ENCODE measurements around the gene IFT57. TPM values are rescaled to one million over a fixed set of nuclear protein-coding genes. Genes with fewer than 3 reads are reported as not detected.

Gene IFT57
- total RNA-seq, 1 experiment from 2014 or later = 32.1 TPM

DNA sequence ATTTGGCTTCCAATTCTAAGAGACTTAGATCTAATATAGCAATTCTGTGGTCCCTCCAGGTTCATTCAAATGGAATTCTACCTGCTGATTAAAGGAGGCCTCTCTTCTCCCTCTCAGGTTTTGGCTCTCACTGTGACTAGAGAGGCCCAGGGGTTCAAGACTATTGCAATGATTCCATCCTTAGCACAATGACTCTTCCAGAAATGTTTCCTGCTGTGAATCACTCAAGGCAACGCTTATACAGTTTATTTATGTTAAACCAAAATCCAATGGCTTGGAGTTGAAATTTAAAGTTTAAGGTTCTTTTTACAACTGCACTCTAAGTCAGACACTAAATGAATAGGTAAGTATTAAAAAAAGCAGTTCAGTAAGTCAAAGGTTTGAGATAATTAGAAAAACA, 39.9 kb downstream of the IFT57 start (continued):
- TF ChIP-seq ZNF425 (CRISPR knock-in tag; conservative IDR thresholded peaks at IDR 0.05) = no peak
- no peak for TF ChIP-seq ZNF423 (CRISPR knock-in tag; IDR thresholded peaks at IDR 0.05)
- TF ChIP-seq ZNF532 (CRISPR knock-in tag; IDR thresholded peaks at IDR 0.05; ENCODE audit: borderline replicate concordance) = no peak
- no peak for TF ChIP-seq GABPB1 (CRISPR knock-in tag; IDR thresholded peaks at IDR 0.05)
- TF ChIP-seq, protein P1, sequence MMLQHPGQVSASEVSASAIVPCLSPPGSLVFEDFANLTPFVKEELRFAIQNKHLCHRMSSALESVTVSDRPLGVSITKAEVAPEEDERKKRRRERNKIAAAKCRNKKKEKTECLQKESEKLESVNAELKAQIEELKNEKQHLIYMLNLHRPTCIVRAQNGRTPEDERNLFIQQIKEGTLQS (CRISPR knock-in tag; conservative IDR thresholded peaks at IDR 0.05) = no peak
- TF ChIP-seq FOXK1 (CRISPR knock-in tag; IDR thresholded peaks at IDR 0.05) = no peak
- no peak for TF ChIP-seq KAT7 (CRISPR knock-in tag; IDR thresholded peaks at IDR 0.05; ENCODE audit: borderline replicate concordance)
- TF ChIP-seq, protein P2, sequence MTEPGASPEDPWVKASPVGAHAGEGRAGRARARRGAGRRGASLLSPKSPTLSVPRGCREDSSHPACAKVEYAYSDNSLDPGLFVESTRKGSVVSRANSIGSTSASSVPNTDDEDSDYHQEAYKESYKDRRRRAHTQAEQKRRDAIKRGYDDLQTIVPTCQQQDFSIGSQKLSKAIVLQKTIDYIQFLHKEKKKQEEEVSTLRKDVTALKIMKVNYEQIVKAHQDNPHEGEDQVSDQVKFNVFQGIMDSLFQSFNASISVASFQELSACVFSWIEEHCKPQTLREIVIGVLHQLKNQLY (CRISPR knock-in tag; IDR thresholded peaks at IDR 0.05) = no peak
- TF ChIP-seq, protein P3, sequence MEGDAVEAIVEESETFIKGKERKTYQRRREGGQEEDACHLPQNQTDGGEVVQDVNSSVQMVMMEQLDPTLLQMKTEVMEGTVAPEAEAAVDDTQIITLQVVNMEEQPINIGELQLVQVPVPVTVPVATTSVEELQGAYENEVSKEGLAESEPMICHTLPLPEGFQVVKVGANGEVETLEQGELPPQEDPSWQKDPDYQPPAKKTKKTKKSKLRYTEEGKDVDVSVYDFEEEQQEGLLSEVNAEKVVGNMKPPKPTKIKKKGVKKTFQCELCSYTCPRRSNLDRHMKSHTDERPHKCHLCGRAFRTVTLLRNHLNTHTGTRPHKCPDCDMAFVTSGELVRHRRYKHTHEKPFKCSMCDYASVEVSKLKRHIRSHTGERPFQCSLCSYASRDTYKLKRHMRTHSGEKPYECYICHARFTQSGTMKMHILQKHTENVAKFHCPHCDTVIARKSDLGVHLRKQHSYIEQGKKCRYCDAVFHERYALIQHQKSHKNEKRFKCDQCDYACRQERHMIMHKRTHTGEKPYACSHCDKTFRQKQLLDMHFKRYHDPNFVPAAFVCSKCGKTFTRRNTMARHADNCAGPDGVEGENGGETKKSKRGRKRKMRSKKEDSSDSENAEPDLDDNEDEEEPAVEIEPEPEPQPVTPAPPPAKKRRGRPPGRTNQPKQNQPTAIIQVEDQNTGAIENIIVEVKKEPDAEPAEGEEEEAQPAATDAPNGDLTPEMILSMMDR (IDR thresholded peaks at IDR 0.05) = no peak

- ChIA-PET CTCF (interaction anchor here (0.8 to 0.9 kb wide), 2 partner anchors 28 to 308 kb away, joined by 3 read pairs; no protein-coding TSS in a partner anchor), POLR2A (no interaction called here)
- Mint-ChIP-seq H3K4me1 (peaks cover 12% of the 10 kb centered on the region), H3K4me3 (no peak overlapping the region), H3K27me3 (ENCODE audit: low read depth) (no peaks in the 10 kb centered on the region), H3K27ac (no peak overlapping the region), H3K9me3 (no peaks in the 10 kb centered on the region), H3K36me3 (no peaks in the 10 kb centered on the region)
- no peak for ATAC-seq
- DNase-seq (ENCODE audit: low spot score) = no peak
- TF ChIP-seq FOXP4 (CRISPR knock-in tag; IDR thresholded peaks at IDR 0.05) (no peak), FOXP1 (CRISPR knock-in tag; IDR thresholded peaks at IDR 0.05; ENCODE audit: borderline replicate concordance) (no peak), FOXJ3 (CRISPR knock-in tag; IDR thresholded peaks at IDR 0.05; ENCODE audit: borderline replicate concordance) (no peak), NFE2L1 (CRISPR knock-in tag; IDR thresholded peaks at IDR 0.05) (no peak), TP53 (CRISPR knock-in tag; IDR thresholded peaks at IDR 0.05) (no peak), NR1H2 (CRISPR knock-in tag; IDR thresholded peaks at IDR 0.05) (no peak), STAT6 (CRISPR knock-in tag; conservative IDR thresholded peaks at IDR 0.05; ENCODE audit: low read depth) (no peak)
- TF ChIP-seq, protein P3 (IDR thresholded peaks at IDR 0.05) = no peak
Observed at GRCh38 chr3:108181172-108181571, 41.1 kb downstream of the IFT57 start.
